OCI-M1 (cell line): ENCODE results near the gene TRMT11.
"Not testable (repeated sequence)": the region's sequence is repeated elsewhere in the genome, so short reads cannot be mapped to it uniquely, and the experiment has no call there.

Source experiments
- DNase-seq: peaks from one replicate; lab custom pipeline; 2025; lab: John Stamatoyannopoulos, UW

TRMT11 gene

DNA sequence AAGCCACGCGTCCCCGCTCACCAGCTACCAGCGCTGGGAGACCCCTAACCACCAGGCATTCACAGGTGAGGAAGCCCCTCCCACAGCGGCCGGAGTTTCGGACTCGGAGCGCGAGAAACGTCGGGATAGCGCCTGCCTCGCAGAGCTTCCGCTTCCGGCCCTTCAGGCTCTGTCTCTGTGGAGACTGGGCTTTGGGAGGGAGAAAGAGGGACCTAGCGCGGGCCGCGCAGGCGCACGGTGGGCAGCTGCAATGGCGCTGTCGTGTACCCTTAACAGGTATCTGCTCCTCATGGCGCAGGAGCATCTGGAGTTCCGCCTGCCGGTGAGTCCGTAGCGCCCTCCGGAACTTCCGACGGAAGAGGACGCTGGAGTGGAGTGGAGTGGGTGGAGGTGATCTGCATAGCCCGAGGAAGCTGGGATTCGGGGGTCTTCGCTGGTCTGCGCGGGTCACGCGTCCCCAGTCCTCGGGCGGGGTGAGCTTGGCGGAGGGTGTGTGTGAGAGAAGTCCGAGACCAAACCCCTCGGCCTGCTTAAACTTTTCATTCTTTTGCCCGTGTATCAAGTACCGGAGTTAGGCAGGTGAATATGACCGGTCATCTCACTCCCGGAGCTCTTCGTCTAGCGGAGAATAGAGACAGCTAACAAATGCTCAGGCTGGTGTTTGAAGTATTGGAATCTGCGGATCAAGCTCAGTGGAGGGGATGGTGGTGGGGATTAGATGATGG is at the start of gene TRMT11:
TSS of gene TRMT11 (plus strand) at position 240 of the 725 bp plus-strand sequence. CDS start at position 251, 11 bp downstream.
- peak; percentile 97 for DNase-seq

- no peak for DNase-seq
Measured at GRCh38 chr6:125939026-125939425, 47.3 kb upstream of the TRMT11 start.

DNA sequence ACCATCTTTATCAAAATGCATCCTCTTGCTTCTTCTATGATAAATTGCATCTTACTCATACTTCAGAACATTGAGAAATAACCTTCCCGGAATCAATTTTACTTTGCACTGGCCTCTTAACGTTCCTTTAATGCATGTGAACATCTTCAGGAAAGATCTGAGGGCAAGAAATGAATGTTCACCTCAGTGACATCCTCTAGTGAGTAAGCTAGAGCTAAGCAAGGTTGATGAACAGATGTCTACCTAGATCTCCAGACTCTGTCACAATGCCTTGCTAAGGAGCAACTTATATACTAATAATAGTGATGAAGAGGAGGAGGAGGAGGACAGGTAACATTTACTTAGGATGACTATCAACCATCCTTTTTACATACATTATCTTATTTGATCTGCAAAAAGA is 46.5 kb upstream of the TRMT11 start:
- DNase-seq = no peak

DNA sequence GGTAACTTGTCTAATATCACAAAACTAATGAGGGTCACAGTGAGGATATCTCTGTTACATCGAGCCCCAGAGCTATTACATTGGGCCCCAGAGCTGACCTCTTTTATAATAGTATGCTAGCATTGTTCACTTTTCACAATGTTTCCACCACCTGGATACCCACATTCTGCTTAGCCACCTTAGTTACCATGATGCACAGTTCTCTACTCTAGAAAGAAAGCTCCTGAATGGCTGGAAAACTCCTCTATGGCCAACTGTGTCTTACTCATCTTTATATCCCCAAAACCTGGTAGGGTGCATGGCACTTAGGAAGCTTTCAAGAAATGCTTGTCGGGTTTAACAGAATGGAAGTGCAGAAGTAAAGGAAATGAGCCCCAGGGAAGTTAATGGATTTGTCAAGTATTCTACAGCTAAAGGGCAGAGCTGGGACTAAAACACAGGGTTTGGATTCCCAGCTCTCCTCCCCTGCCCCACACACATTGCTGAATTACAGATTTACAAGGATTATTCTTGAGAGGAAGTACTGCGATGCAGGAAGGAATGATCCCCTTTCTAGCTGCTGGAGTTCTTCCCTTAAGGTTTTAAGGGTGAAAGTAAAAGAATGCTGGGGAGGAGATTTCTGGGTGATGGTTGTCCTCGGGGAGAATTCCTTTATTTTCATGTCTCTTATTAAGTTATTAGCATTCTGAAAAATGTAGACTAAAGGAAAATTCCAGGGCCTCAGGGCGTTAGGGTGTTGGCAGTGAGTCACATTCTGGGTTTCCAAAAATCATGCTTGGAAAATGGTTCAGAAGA is 45.9 kb upstream of the TRMT11 start:
- peak; percentile 23 for DNase-seq

GRCh38 chr6:125942672-125943527 is 43.4 kb upstream of the TRMT11 start:
- peak; percentile 22 for DNase-seq

- DNase-seq = peak; percentile 60
Measured at GRCh38 chr6:125943528-125944433, 42.6 kb upstream of the TRMT11 start.

DNA sequence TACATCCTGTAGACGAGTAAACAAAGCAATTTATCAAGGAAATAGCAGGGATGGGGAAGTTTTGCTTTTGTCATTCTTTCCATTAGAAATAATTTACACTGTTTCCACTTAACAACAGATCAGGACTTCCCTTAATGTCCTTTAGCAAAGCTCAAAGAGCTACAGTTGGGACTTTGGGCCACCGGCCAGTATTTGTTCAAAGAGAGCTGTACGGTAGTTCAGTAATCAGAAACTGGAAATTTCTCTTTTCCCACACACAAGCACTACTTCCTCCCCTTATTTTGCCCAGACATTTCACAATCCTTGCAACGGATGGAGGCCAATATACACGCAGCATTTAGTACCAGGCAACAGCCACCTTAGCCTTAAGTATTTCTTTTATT is 41.9 kb upstream of the TRMT11 start:
- DNase-seq = peak; percentile 87

DNA sequence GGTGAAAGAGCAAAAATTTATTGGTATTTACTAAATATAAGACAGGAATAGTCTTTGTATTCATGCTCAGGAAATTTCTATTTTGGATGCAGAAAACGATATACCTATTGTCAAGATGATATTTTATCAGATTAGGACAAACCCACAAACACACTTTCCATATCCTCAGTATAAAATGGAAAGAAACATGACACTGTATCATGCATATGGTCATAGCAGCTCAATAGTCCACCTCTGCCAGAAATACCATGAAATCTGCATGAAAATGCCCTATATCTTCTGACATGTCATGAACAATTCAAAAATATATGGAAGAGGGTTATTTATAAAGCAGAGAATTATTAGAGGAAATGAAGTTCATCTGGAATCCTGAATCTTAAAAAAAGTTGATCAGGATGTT is 41.4 kb upstream of the TRMT11 start:
- DNase-seq = peak; percentile 59

- peak; percentile 77 for DNase-seq
Measured at GRCh38 chr6:125945378-125946141, 40.8 kb upstream of the TRMT11 start.

DNA sequence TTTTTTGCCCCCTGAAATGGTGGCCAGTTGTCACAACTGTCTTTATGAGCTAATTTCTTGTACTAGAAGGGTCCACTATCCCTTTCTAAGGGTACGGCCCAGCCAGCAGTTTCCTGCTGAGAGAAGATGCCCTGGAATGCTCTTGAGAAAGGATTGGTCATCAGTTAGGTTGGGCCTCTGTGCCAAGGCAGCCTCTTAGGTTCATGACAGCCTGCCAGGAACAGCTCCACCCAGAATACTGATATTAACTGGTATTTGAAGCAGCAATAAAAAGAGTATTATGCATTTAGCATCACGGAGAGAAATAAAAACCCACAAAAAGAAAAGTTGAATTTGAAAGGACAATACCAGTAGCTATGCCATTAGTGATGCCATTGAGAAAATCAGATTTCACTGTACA is 38.7 kb upstream of the TRMT11 start:
- no peak for DNase-seq

GRCh38 chr6:125948455-125948854 is 37.9 kb upstream of the TRMT11 start:
- DNase-seq = peak; percentile 79

- peak; percentile 37 for DNase-seq
Measured at GRCh38 chr6:125949069-125949468, 37.3 kb upstream of the TRMT11 start.

DNA sequence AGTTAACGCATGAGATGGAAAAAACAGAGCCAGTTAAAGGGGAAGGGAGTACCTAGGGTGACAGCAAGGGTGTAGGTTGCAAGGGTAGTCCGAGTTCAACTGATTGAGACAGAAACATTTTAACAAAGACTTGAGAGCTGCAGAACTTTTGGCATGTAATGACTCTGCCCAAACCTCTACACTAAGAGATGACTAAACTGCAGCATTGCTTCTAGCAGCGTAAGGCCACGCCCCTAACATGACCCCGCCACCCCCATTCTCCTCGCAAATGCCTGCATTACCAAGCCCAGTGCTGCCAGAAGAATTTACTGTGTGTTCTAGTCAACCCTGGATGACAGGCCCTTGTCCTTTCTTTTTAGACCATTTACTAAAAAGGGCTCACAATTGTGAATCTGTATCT is 36.0 kb upstream of the TRMT11 start:
- no peak for DNase-seq

DNA sequence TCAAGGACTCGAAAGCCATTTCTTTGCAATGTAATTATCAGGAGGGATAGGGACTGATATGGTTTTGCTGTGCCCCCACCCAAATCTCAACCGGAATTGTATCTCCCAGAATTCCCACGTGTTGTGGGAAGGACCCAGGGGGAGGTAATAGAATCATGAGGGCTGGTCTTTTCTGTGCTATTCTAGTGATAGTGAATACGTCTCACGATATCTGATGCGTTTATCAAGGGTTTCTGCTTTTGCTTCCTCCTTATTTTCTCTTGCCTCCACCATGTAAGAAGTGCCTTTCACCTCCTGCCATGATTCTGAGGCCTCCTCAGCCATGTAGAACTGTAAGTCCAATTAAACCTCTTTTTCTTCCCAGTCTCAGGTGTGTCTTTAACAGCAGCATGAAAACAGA is 35.6 kb upstream of the TRMT11 start:
- not testable (repeated sequence) for DNase-seq

DNA sequence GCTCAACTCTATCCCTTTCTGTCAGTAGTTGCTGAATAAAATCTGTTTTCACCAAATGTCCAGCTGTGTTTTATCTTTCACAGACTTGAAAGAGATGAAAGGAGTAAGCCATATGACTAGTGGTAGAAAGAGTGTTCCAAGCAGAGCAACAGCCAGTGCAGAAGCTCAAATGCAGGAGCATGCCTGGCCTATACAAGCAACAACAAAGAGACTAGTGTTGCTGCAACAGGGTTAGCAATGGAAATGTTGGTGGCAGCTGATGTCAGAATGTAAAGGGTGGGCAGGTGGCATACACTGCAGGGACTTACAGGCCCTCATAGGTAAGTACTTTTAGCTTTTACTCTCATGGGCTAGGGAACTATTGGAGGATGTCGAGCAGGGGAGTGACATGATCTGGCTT is 35.0 kb upstream of the TRMT11 start:
- DNase-seq = peak; percentile 33

- DNase-seq = peak; percentile 62
Measured at GRCh38 chr6:125952764-125953501, 33.4 kb upstream of the TRMT11 start.

DNA sequence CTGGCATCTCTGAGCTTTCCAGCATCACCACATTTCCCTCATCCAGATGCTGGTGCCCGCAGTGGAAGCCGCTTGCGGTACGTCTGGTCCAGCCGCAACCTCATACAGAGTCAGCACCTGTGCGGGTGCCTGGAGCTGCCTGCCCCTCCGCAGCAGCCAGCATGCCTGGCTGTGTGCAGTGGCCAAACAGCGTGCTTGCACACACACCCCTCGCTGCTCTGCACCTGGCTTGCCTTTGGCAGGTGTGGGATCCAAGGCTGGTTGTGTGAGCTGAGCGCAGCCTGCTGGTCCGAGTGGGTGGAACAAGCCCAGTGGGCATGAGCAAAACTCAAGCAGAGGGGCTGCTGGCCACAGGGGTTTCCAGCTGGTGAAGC is 32.9 kb upstream of the TRMT11 start:
- DNase-seq = no peak

GRCh38 chr6:125954735-125955339 is 31.5 kb upstream of the TRMT11 start:
- DNase-seq = peak; percentile 80

DNA sequence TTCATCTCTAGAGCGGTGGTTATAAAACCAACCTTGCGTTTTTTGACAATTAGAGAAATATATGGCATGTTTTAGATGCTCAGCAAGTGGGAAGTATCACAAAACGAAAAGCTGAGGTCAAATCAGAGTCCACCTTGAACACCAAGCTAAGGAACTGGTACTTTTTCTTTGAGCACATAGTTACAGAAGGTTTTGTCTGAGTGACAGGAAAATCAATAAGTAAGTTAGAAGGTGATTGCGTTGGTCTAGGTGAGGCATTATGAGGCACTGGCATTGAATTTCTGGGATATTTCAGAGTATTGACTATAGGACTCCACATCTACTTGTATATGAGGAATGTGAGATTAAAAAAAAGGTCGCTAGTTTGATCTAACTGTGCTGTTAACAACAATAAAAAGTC is 30.4 kb upstream of the TRMT11 start:
- peak; percentile 59 for DNase-seq
